GM13976 (cell line): ENCODE data around the gene KRTAP20-3.

Source experiments
- DNase-seq: peaks from one replicate; pipeline ENCODE4 v3.0.0; 2012; ENCODE audit warnings: low spot score
- CTCF ChIP-seq: IDR thresholded peaks from 2 replicates; pipeline ENCODE4 v1.5.1; 2012; ENCODE audit warnings: borderline replicate concordance, mild to moderate bottlenecking; ENCODE audit not compliant: insufficient read depth; ENCODE audit errors: extremely low read depth, missing control alignments, control extremely low read depth
- in situ Hi-C: fragments of 300-500 bp; cut with MboI; formaldehyde crosslinking; loops from one replicate; pipeline ENCODE4 v1.12.0; 2022; ENCODE audit warnings: low sequenced_read_pairs, mixed read lengths, inconsistent platforms; ENCODE audit not compliant: unreplicated experiment

KRTAP20-3 gene

GRCh38 chr21:30642564-30642963 lies at the start of gene KRTAP20-3:
KRTAP20-3 (plus strand) TSS chr21:30642864.
- DNase-seq: no peak
- in situ Hi-C loops: no loop called here
- TF ChIP-seq CTCF: no peak

GRCh38 chr21:30598802-30599201 lies 43.9 kb upstream of the KRTAP20-3 start, which contains the start of gene KRTAP6-2:
KRTAP6-2 (minus strand) TSS chr21:30598902; CDS start chr21:30598874, 28 bp downstream.
- in situ Hi-C loops: no loop called here
- TF ChIP-seq CTCF: no peak
- DNase-seq: no peak

GRCh38 chr21:30600787-30601186 lies 41.9 kb upstream of the KRTAP20-3 start, which contains the start of gene KRTAP22-1:
KRTAP22-1 (plus strand) TSS chr21:30601087.
- TF ChIP-seq CTCF: no peak
- no peak for DNase-seq
- in situ Hi-C loops: no loop called here

GRCh38 chr21:30605968-30606367 lies 36.7 kb upstream of the KRTAP20-3 start:
- no peak for TF ChIP-seq CTCF
- in situ Hi-C loops: no loop called here
- no peak for DNase-seq

GRCh38 chr21:30612132-30612531 lies 30.5 kb upstream of the KRTAP20-3 start:
- DNase-seq: no peak
- in situ Hi-C loops: no loop called here
- TF ChIP-seq CTCF: no peak

GRCh38 chr21:30613836-30614235 lies 28.8 kb upstream of the KRTAP20-3 start, which contains the start of gene KRTAP6-1:
KRTAP6-1 (minus strand) TSS chr21:30613930; CDS start chr21:30613904, 26 bp downstream.
- TF ChIP-seq CTCF: no peak
- in situ Hi-C loops: no loop called here
- DNase-seq: no peak

GRCh38 chr21:30615199-30615598 lies 27.5 kb upstream of the KRTAP20-3 start:
- TF ChIP-seq CTCF: no peak
- in situ Hi-C loops: no loop called here
- DNase-seq: no peak
